GM21526 (cell line): ENCODE measurements around the gene ATF6B.

Experiments
- ATAC-seq: cut with Tn5 transposase; IDR thresholded peaks from one replicate; pipeline ENCODE4 v1.9.1; 2021; ENCODE audit warnings: moderate library complexity; ENCODE audit not compliant: unreplicated experiment, low FRiP score

Gene ATF6B

DNA sequence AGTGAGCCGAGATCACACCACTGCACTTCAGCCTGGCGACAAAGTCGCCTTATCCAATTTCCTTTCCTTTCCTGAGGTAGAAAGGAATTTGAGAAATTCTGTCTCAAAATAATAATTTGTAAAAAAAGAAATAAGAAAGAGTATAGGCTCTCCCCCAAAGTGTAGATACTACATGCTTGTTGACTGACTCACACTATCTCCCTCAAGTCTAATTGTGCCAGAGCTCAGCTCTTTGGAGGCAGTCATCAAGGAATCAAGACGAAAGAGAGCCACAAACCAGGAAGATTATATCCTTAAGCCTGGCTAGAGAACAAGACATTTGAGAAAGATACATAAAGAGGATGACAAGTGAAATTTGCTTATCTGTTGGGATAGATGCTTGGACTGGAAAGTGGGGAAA is 5.7 kb upstream of the ATF6B start:
- no peak for ATAC-seq

DNA sequence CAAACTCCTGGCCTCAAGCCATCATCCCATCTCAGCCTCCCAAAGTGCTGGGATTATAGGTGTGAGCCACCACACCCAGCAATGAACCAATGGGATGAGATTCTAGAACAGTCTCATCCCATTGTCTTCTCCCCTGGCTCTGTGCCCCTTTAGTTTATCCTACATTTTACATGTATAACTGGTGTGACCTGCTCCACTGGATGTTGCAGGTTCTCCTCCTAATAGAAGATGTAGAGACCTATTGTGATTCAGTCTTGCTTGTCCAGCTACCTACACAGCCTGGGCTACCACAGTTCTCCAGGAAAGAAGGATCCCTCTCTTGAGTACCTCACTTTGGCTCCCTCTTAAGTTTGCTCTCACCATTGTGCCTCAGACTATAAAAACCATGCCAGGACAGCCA is 4.1 kb upstream of the ATF6B start:
- no peak for ATAC-seq

DNA sequence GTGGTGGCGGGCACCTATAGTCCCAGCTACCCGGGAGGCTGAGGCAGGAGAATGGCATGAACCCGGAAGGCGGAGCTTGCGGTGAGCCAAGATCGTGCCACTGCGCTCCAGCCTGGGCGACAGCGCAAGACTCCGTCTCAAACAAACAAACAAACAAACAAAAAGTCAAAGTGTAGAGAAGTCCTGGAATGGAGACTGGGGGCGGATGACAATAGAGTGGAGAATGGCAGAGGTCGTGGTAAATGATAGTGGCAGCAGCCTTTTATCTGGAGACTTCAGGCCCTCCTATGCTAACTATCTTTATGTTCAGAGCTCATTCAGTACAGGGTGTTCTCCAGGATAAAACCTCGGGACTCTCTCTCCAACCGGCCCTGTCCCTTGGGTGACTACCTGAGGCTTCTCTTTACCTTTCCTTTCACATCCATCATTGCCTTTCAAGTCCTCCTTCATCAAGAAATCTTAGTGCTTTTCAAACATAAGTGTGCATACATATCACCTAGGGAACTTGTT is 3.4 kb upstream of the ATF6B start:
- ATAC-seq: no peak

DNA sequence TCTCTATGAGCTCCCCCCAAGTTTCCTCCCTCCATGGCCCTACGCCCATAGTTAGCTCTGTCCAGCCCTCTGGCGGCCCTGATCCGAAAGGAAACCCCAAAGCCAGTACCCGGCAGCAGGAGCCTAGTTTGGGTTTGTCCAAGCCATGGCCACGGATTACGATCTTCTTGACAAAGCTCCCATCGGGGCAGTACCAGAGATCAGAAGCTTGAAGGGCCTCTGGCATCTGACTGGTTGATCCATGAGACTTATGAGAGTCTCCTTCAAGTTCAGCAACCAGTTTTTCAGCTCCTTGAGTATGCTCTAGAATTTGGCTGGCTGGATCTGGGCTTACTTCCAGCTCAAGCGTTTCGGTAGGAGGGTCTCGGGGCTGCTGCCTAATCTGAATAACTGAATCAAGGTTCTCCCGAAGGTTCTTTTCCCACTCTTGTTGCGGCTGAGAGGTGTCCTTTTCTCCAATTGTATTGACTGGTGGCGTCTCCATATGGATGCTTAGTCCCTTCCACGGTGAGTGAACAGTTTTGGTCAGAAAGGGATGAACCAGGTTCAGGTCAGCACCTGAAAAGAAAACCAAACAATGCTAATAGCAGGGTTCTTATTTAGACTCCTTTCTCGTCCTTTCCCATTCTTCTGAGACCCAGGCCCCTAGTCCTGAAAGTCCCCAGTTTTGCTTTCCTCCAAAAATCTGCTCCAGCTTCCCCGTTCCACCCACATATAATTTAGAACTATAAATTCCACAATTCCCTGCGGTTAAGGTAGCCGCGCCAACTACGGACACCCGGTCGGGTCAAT is 1.4 kb upstream of the ATF6B start:
- no peak for ATAC-seq

- no peak for ATAC-seq
Observed at GRCh38 chr6:32128751-32129296, 778 bp upstream of the ATF6B start.

DNA sequence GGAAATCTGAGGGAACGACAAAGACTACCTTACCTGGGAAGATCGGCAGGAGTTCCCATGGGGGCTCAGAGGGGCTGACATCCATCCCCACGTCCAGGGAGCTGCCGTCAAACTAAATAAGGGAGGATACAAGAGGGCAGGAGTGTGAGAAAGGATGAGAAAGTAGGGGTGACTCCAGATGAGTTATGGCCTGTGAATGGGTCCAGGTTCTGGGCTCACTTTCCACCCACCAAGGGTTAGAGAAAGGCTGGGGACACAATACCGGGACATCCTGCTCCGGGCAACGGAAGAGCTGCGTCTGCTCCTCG is 683 bp downstream of the ATF6B start:
- no peak for ATAC-seq

GRCh38 chr6:32126880-32127279 is 1.2 kb downstream of the ATF6B start:
- no peak for ATAC-seq

DNA sequence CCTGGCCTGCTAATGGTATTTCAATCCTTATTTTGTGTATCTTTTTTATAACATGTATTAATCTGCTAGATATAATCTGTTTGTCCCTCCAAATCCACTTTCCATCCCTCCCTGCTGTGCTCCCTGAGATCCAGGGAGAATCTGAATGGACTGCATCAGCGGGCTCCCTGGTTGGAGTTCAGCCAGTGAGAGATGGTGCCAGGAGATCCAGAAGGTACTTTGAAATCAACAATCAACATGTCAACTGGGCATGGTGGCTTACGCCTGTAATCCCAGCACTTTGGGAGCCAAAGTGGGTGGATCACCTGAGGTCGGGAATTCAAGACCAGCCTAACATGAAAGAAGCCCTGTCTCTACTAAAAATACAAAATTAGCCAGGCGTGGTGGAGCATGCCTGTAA is 4.4 kb downstream of the ATF6B start:
- ATAC-seq: no peak

DNA sequence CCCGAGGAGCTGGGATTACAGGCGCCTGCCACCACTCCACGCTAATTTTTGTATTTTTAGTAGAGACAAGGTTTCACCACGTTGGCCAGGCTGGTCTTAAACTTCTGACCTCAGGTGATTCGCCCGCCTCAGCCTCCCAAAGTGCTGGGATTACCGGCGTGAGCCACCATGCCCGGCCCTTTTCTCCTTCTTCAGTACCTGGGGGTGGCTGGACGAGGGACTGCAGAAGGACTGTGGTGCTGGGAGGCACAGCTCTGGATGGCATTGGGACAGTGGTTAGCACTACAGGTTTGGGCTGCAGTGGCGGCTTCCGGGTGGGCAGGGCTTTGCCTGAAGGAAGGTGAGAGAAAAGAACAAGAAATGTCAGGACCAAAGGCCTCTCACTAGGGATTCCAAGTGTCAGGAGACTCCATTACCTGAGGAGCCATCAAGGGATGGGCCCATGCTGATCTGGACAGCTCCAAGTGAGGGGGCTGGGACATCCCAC is 7.4 kb downstream of the ATF6B start:
- no peak for ATAC-seq

DNA sequence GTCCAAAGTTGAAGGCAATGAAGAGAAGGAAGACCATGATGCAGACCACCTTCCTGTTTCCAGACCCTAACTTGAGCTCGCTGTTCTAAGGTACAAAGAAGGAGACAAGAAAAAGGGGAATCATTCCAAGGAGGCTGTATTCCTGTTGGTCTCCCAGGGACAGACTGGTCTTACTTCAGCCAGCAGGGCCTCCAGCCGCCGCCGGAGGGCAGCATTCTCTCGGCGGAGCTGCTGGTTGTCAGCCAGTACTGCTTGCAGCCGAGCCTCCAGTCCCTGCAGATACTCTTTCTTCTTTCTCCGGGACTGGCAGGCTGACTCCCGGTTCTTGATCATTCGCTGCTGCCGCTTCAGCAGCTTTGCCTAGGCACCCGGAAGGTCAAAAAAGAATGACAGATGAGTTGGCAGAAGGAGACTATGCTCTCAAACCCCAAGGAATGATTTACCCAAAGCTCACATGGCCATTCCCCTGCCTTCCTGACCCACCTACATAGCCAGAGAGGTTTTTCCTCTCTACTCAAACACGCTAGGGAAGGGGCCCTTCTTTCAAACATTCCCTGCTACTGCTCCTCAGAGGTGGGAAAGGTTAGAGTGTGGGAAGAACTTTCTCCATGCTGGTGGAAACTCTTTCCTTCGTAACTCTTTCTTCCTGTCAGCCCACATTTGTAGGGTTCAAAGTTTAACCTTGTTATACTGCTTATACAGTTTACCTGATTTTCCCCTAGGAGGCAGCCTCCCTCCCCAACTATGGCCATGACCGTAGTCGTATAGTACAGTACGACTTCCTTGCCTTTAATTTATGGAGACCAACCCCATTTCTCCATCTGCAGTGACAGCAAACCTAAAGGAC is 9.0 kb downstream of the ATF6B start:
- no peak for ATAC-seq

DNA sequence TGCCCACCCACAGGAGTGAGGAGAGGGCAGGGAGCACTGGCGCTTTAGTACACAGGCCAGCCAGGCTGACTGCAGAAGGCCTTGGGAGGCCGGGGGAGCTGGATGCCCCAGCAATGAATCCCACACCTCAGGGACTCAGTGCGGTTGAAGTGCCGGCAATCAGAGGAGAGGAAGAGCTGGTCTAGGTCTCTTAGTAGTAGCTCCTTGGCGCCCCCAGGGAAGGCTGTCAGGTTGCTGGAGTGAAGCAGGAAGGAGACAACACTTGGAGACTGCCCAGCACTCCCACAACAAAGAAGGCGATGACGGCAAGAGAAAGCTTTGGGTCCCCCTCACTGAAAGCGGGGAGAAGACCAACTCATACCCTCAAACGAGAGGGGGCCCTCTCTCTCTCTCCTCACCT is 10.6 kb downstream of the ATF6B start:
- no peak for ATAC-seq

DNA sequence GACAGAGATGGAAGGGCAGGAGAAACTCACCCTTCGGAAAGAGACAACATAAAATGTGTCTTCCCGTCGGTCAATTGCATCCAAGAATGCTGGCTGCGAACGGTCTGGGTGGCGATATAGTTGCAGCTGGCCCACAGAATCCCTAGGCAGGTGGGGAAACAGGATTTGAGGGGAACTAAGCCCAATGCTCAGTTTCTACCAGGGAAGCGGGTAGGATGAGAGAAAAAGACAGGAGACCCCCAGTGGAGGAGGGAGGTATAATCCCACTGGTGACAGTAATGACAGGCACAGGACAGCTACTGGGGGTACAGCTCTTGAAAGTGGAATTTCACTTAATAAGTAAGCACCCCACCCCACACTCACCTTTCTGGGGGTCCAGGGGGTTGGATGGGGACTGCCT is 11.4 kb downstream of the ATF6B start:
- no peak for ATAC-seq

DNA sequence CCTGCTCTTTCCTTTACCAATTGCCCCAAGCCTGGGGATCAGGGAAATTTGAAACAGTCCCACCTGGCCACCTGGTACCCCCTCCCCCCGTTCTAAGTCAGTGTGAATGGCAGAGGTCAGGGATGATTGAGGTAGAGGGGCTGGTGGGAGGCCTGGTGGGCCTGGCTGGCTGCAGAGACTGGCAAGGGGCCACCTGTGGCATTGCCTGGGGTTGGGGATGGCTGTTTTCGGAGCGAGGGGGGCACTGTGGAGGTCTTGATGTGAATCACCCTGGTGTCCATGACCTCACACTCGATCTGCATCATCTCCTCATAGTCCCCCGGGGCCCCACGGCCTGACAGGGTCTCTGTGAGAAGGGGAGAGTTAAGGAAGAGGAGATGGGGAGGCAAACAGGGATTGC is 12.4 kb downstream of the ATF6B start:
- no peak for ATAC-seq

DNA sequence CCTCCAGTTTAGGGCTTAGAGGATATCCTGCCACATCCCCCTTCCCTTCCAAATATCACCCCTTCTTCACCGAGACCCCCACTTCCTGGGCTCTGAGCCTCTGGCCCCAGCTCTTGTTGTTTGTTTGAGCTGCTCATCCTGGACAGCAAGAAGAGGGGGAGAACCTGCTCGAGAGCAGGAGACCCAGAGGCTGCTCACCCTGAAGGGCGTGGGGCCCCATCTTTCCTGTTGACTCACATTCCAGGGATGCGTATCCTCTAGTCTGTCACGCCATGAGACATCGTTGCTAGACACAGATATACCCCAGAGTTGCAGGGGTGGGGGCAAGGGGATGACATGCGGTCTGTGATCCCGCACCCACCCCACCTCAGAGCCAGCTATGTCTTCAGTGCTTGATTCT is 13.2 kb downstream of the ATF6B start:
- no peak for ATAC-seq

- no peak for ATAC-seq
Observed at GRCh38 chr6:32113386-32114352, 14.4 kb downstream of the ATF6B start.

GRCh38 chr6:32112431-32112980 is 15.5 kb downstream of the ATF6B start:
- ATAC-seq: no peak

- ATAC-seq: no peak
Observed at GRCh38 chr6:32111424-32112066, 16.5 kb downstream of the ATF6B start.

DNA sequence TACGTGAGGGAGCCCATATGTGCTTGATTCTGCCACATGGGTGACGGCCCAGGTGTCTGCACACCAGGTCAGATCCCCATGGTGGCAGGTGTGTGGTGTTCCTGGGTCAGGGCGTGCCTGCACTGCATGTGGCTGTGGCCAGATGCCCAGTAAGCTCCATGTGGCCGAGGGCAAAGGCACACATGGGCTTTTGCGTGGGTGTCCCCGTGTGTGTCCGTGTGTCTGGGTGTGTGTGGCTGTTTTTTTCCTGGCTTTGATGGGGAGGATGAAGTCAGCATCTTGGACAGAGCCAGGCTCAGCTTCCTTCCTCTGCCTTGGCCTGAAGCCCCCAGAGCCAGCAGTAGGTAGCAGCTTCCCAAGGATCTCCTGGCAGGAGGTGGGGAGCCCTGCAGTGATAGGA is 17.4 kb downstream of the ATF6B start:
- ATAC-seq: no peak

- ATAC-seq: no peak
Observed at GRCh38 chr6:32109765-32110160, 18.3 kb downstream of the ATF6B start.
